NCI-H82 treated with DMSO at 0.1 percent for 48 hours (cell line): Measurements from ENCODE around the gene ARHGEF40.
"Not testable (repeated sequence)": the region's sequence is repeated elsewhere in the genome, so short reads cannot be mapped to it uniquely, and the experiment has no call there.

Experiments
- DNase-seq: peaks from one replicate; lab custom pipeline; 2025; ENCODE audit not compliant: unreplicated experiment; lab: John Stamatoyannopoulos, UW

ARHGEF40 gene

GRCh38 chr14:21039585-21040369, 30.3 kb upstream of the ARHGEF40 start:
- no peak for DNase-seq

GRCh38 chr14:21040370-21040925, 29.7 kb upstream of the ARHGEF40 start:
- no peak for DNase-seq

GRCh38 chr14:21040941-21041340, 29.2 kb upstream of the ARHGEF40 start:
- DNase-seq: not testable (repeated sequence)

GRCh38 chr14:21041676-21042433, 28.2 kb upstream of the ARHGEF40 start, which contains the start of gene RNASE7:
RNASE7 (plus strand) TSS chr14:21042362; CDS start chr14:21042993, 631 bp downstream.
- DNase-seq: no peak

- DNase-seq: no peak
These were observed 27.2 kb upstream of the ARHGEF40 start for GRCh38 chr14:21042918-21043317.

GRCh38 chr14:21043387-21043973, 26.6 kb upstream of the ARHGEF40 start:
- DNase-seq: no peak

DNA sequence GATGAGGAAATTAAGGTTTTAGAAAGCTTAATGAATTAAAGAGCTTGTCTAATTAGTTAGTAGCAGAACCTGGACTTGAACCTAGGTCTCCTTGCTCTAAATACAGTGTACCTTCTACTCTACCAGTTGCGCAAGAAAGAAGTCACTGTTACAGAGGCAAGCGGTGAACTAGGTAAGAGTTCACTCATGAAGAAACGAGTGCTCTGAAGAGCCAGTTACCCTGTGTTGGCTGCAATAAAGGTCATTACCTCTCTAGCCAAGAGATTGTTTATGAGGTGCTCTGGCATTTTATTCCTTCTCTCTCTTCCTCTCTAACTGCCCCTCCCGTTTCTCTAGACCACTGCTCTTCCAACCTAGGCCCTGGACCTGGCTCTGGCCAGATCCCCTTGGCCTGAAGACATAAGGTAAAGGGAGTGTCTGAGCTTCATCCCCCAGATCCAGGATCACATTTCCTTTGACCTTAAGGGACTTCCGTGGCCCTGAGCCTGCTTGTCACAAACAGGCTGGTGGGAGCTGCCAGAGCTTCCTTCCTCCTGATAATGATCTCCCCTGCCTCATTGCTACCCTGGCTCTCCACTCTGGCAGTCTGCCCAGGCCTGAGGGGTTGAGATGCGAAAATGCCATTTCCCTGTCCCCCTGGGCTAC, 26.0 kb upstream of the ARHGEF40 start:
- DNase-seq: no peak

GRCh38 chr14:21047378-21047781, 22.7 kb upstream of the ARHGEF40 start:
- DNase-seq: no peak

DNA sequence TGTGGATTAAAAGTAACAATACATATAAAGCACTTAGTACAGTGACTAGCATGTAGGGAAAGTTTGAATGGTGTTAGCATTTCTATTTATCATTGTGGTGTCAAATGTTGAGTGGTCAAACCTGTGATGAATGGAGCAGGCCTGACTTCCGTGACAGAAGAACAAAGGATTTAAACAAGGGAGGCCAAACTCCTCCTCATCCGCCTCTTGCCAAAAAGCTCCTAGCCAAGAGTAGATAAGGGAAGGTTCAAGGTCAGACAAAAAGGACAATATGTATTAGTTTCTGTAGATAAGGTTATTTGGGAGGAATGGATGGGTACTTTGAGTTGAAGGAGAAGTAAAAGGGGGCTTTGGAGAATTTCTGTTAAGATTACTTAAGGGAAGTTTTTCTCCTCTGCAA, 21.5 kb upstream of the ARHGEF40 start:
- no peak for DNase-seq

DNA sequence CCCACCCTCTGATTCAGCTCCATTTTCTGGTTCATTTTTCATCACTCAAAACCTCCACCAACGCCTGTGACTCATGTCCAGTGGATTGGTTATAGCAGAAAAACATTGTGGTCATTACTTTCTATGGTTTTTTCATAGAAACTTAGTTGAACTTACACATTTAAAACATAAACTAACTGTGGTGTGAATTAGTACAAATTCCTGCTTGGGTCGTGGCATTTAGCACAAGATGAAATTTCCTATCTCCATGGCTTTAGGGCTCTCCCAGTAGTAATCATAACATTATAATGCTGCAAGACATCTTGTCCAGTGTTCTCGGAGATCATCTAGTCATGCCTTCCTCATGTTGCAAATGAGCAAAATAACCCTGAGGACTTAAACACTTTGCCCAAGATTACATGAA, 20.8 kb upstream of the ARHGEF40 start:
- DNase-seq: no peak

- DNase-seq: no peak
These were observed 19.5 kb upstream of the ARHGEF40 start for GRCh38 chr14:21050597-21050996.

GRCh38 chr14:21053184-21054122, 16.7 kb upstream of the ARHGEF40 start:
- no peak for DNase-seq

DNA sequence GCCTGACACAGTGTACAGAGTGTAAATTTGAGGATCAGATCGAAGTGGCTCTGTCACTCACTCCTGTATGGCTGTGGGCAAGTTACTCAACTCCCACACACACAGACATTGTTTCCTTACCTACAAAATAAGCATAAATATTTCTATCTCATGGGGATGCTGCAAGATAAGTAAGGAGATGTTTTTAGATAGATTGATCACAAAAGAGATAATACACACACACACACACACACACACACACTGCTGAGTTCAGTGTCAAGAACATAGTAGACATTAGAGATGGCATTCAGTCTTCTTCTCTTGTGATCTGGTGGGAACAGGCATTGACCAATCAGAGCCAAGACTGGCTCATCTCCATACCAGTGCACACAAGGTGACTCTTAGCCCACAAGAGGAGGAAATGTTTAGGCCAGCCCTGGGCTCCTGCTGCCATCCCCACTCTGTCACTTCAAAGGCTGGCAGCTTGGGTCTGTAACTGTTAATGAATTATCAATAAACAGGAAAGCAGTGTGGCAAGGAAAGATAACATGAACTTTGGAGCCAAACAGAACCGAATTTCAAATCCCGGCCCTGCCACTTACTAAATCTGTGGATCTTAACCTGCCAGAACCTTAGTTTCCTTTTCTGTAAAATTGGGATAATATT, 15.9 kb upstream of the ARHGEF40 start:
- no peak for DNase-seq

DNA sequence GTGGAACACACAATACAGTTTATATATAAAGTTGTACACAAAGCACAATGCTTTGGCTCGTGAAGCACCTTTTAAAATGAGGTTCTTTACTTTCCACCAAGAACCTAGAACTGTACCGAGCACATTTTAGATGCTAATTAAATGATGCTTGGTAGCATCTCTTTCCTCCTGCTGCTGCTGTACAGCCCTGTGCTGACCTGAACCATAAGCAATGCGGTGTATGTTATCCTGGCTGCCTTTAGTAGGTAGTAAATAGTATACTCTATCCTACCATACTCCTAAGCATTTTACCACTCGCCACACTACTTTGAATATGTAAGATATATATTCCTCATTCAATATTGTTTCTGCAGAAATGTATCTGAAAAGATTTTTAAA, 15.3 kb upstream of the ARHGEF40 start:
- no peak for DNase-seq

DNA sequence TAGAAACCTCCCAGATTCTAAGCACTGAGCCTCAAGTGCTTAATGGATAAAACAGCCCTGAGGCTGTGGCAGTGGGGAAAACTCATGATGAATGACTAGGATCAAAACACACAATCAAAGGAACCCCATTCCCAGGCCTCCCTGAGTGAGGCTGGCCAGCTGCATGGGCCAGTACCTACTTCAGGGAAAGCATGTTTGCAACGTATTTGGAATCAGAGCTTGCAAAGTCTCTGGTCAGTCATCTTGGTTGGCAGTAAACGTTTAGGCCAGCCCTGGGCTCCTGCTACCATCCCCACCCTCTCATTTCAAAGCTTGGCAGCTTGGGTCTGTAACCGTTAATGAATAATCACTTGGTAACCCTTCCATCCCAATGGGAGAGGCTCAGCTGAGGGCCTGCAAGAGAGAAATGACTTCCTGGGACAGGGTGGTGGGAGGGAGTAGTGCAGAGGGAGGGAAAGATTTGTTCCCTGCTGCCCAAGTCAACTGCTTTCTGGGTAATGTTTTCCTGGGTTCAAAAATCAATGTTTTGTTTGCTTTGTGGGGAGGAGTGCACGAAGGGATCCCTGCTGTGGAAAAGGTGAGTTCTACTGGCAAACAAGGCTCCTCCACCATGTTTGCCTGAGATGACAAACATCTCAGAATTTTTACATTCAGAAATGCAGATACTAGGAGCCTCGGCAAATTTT, 14.5 kb upstream of the ARHGEF40 start:
- DNase-seq: no peak

DNA sequence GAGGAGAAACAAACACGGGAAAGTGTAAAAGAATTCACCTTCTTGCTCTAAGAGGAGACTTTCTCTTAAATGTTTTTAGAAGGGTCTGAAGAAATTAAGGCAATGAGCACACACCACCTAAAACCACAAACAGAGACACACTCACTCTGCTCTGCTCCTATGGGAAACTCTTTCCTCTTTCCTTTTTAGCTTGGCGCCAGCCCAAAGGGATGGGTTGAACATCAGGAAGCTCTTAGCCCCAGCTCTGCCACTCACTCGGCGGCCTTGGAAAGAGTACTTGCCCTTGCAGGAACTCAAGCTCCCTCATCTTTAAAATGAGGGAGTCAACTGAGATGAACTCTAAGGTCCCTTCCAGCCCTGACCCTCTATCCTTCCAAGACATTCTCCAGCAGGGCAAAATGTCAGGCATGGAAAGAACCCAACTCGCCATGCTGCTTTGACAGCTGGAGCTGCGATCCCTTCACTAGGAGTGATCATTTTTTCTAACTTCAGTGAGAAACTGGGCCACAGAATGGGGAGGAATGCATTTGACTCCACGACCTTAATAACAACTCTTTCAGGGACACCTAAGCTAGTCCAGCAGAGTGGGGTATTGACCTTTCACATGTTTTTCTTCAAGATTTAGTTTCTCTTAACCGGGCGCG, 13.5 kb upstream of the ARHGEF40 start:
- no peak for DNase-seq

DNA sequence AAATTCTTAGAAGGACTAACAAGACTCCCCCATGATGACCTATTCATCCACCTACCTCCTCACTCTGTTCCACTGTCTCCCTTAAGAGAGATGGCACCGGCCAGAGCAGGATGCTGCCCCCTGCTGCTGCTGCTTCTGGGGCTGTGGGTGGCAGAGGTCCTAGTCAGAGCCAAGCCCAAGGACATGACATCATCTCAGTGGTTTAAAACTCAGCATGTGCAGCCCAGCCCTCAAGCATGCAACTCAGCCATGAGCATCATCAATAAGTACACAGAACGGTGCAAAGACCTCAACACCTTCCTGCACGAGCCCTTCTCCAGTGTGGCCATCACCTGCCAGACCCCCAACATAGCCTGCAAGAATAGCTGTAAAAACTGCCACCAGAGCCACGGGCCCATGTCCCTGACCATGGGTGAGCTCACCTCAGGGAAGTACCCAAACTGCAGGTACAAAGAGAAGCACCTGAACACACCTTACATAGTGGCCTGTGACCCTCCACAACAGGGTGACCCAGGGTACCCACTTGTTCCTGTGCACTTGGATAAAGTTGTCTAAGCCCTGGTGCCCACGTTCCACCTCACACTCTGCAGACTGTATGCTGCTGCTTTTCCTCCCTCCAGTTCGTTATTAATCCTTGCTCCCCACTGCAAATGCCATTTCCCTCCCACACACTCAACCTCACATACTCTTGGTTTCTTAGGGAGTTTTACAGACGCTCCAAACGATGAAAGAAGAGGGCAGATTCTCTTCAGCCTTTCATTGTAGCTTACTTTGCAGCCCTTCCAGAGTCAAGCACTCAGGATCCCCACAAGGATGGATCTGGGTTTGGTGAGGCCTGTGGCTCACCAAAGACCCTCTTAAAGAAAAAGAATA, 12.1 kb upstream of the ARHGEF40 start, which contains the start of gene RNASE8:
RNASE8 (plus strand) TSS at position 20 of the 873 bp plus-strand sequence; CDS start at position 91, 71 bp downstream.
- no peak for DNase-seq
